H1 (cell line): ENCODE results near the gene GARS1. TPM values are rescaled to one million over a fixed set of nuclear protein-coding genes. Genes with fewer than 3 reads are reported as not detected.

ENCODE experiments used
- CTCF ChIA-PET: fragments of 300-600 bp; sonication (Branson Sonifier 250); formaldehyde crosslinking; loops from one replicate; lab custom pipeline; 2021; ENCODE audit not compliant: partially characterized antibody; lab: Charles Lee
- POLR2A ChIA-PET: fragments of 300-600 bp; sonication (Branson Sonifier 250); formaldehyde crosslinking; loops from one replicate; lab custom pipeline; 2021; ENCODE audit warnings: inconsistent platforms; ENCODE audit not compliant: partially characterized antibody; lab: Charles Lee
- DNase-seq, 2 experiments: peaks; one replicate each; pipeline versions ENCODE4 v3.0.0 to v3.0.0-alpha.2; 2010 to 2022; ENCODE audit warnings: low spot score in 2 of 2, low read depth in 1 of 2, mixed read lengths in 1 of 2
- FAIRE-seq: peaks from 2 replicates; lab custom pipeline; 2011; peaks lifted over from hg19 to GRCh38; lab: Jason Lieb, UNC
- H2AFZ ChIP-seq: 2 replicates; pipeline ENCODE4 v1.8.1; 2012; ENCODE audit warnings: low read length, inconsistent platforms
- H2AK5ac ChIP-seq: 2 replicates; pipeline ENCODE4 v1.6.1; 2013; ENCODE audit warnings: low read depth, low read length
- H2BK120ac ChIP-seq: replicated peaks from 2 replicates; pipeline ENCODE3; 2013; ENCODE audit warnings: low read depth, low read length, inconsistent platforms
- H2BK12ac ChIP-seq: 2 replicates; pipeline ENCODE4 v1.6.1; 2013; ENCODE audit warnings: low read depth, low read length
- H2BK15ac ChIP-seq: 2 replicates; pipeline ENCODE4 v1.6.1; 2013; ENCODE audit warnings: low read length
- H2BK20ac ChIP-seq: 2 replicates; pipeline ENCODE4 v1.6.1; 2013; ENCODE audit warnings: low read length
- H2BK5ac ChIP-seq: 2 replicates; pipeline ENCODE4 v1.6.1; 2013; ENCODE audit warnings: low read depth, low read length
- H3K14ac ChIP-seq: 2 replicates; pipeline ENCODE4 v1.6.1; 2013; ENCODE audit warnings: inconsistent platforms; ENCODE audit not compliant: insufficient read length
- H3K18ac ChIP-seq: 2 replicates; pipeline ENCODE4 v1.6.1; 2013; ENCODE audit warnings: low read length; ENCODE audit errors: extremely low read depth
- H3K23ac ChIP-seq: 2 replicates; pipeline ENCODE4 v1.6.1; 2013; ENCODE audit warnings: inconsistent platforms; ENCODE audit not compliant: insufficient read length
- H3K23me2 ChIP-seq: 2 replicates; pipeline ENCODE4 v1.6.1; 2013; ENCODE audit warnings: low read depth, low read length
- H3K27ac ChIP-seq: 2 replicates; pipeline ENCODE4 v1.6.1; 2011; ENCODE audit warnings: low read depth, low read length, inconsistent platforms
- H3K27me3 ChIP-seq, 4 experiments: replicated peaks in 1 of 4; 1 replicate in 1 of 4; 2 replicates in 3 of 4; pipeline versions ENCODE4 v1.6.1 to v1.8.1; 2011 to 2013; ENCODE audit warnings: low read length in 3 of 4, mild to moderate bottlenecking in 3 of 4, inconsistent platforms in 2 of 4, mixed read lengths in 2 of 4, moderate library complexity in 1 of 4; ENCODE audit not compliant: control insufficient read depth in 3 of 4, insufficient read depth in 3 of 4; ENCODE audit errors: extremely low read depth in 1 of 4
- H3K36me3 ChIP-seq, 4 experiments: 2 replicates each; pipeline versions ENCODE4 v1.6.1 to v1.8.1; 2011 to 2013; ENCODE audit warnings: mild to moderate bottlenecking in 4 of 4, low read length in 3 of 4, moderate library complexity in 2 of 4, control low read depth in 1 of 4, inconsistent platforms in 1 of 4; ENCODE audit not compliant: insufficient read depth in 4 of 4, control insufficient read depth in 2 of 4
- H3K4ac ChIP-seq: replicated peaks from 2 replicates; pipeline ENCODE3; 2013; ENCODE audit warnings: low read length, low read depth, mixed read lengths, inconsistent platforms; ENCODE audit not compliant: insufficient read length
- H3K4me1 ChIP-seq, 4 experiments: replicated peaks in 1 of 4; 1 replicate in 1 of 4; 2 replicates in 3 of 4; pipeline versions ENCODE4 v1.6.1 to v1.8.1; 2011 to 2013; ENCODE audit warnings: low read length in 3 of 4, inconsistent platforms in 2 of 4, mixed read lengths in 1 of 4; ENCODE audit not compliant: insufficient read depth in 4 of 4, control insufficient read depth in 3 of 4
- H3K4me2 ChIP-seq, 2 experiments: 2 replicates each; pipeline versions ENCODE4 v1.6.1 to v1.8.1; 2011 to 2013; ENCODE audit warnings: low read depth in 2 of 2, low read length in 2 of 2, control low read depth in 1 of 2, inconsistent platforms in 1 of 2, mild to moderate bottlenecking in 1 of 2; ENCODE audit not compliant: insufficient read depth in 1 of 2
- H3K4me3 ChIP-seq, 4 experiments: fragments of 200-600, 300-600 bp in 1 of 4; sonication (generic), shearing (Covaris generic), sonication (Bioruptor Twin) in 1 of 4; 2 replicates each; pipeline versions ENCODE4 v1.5.1 to v1.8.1; 2011 to 2016; ENCODE audit warnings: low read length in 4 of 4, low read depth in 3 of 4, control low read depth in 2 of 4, inconsistent platforms in 2 of 4, mild to moderate bottlenecking in 2 of 4, mixed read lengths in 1 of 4, moderate library complexity in 1 of 4; ENCODE audit not compliant: insufficient read depth in 2 of 4; ENCODE audit errors: extremely low read depth in 1 of 4
- H3K56ac ChIP-seq: replicated peaks from 2 replicates; pipeline ENCODE3; 2013; ENCODE audit warnings: low read depth, mild to moderate bottlenecking, mixed read lengths, low read length, inconsistent platforms; ENCODE audit not compliant: insufficient read length
- H3K79me1 ChIP-seq: 2 replicates; pipeline ENCODE4 v1.6.1; 2013; ENCODE audit warnings: low read depth, low read length, control low read depth
- H3K79me2 ChIP-seq, 2 experiments: 2 replicates each; pipeline versions ENCODE4 v1.6.1 to v1.8.1; 2012 to 2013; ENCODE audit warnings: low read length in 2 of 2, mild to moderate bottlenecking in 2 of 2, inconsistent platforms in 1 of 2; ENCODE audit not compliant: insufficient read depth in 2 of 2, control insufficient read depth in 1 of 2
- H3K9ac ChIP-seq, 4 experiments: replicated peaks in 1 of 4; 1 replicate in 1 of 4; 2 replicates in 3 of 4; pipeline versions ENCODE4 v1.6.1 to v1.8.1; 2011 to 2013; ENCODE audit warnings: low read depth in 3 of 4, low read length in 3 of 4, control low read depth in 2 of 4, mild to moderate bottlenecking in 2 of 4, moderate library complexity in 2 of 4, inconsistent platforms in 1 of 4; ENCODE audit errors: extremely low read depth in 1 of 4
- H3K9me3 ChIP-seq, 2 experiments: 2 replicates each; pipeline versions ENCODE4 v1.6.1 to v1.8.1; 2012 to 2013; ENCODE audit warnings: mild to moderate bottlenecking in 2 of 2, moderate library complexity in 2 of 2, control low read depth in 1 of 2, inconsistent platforms in 1 of 2, low read depth in 1 of 2, low read length in 1 of 2, mixed read lengths in 1 of 2; ENCODE audit not compliant: insufficient read depth in 2 of 2
- H4K20me1 ChIP-seq, 2 experiments: replicated peaks in 1 of 2; 2 replicates each; pipeline versions ENCODE3 to v1.8.1; 2011 to 2013; ENCODE audit warnings: inconsistent platforms in 2 of 2, low read length in 2 of 2, mild to moderate bottlenecking in 1 of 2; ENCODE audit not compliant: insufficient read depth in 2 of 2, control insufficient read depth in 1 of 2
- H4K5ac ChIP-seq: 2 replicates; pipeline ENCODE4 v1.6.1; 2013; ENCODE audit warnings: low read length, low read depth, mixed read lengths, inconsistent platforms; ENCODE audit not compliant: insufficient read length
- H4K8ac ChIP-seq: 2 replicates; pipeline ENCODE4 v1.8.0; 2013; ENCODE audit warnings: mild to moderate bottlenecking, moderate library complexity, low read length, inconsistent platforms; ENCODE audit not compliant: insufficient read depth; ENCODE audit errors: extremely low read depth
- H4K91ac ChIP-seq: replicated peaks from 2 replicates; pipeline ENCODE3; 2013; ENCODE audit warnings: low read length, mixed read lengths, inconsistent platforms; ENCODE audit not compliant: insufficient read length
- ASH2L ChIP-seq: fragments of 200-600, 300-600 bp; sonication (generic); IDR thresholded peaks from one replicate; pipeline ENCODE4 v1.7.1; 2017; ENCODE audit warnings: low read length
- JUN ChIP-seq: IDR thresholded peaks from 2 replicates; pipeline ENCODE4 v1.6.1; 2011; ENCODE audit warnings: low read depth, mild to moderate bottlenecking, improper control_type of control experiment, low read length
- JUND ChIP-seq: IDR thresholded peaks from 2 replicates; pipeline ENCODE4 v1.6.1; 2011; ENCODE audit warnings: mild to moderate bottlenecking, improper control_type of control experiment, low read length
- KDM1A ChIP-seq: fragments of 200-600, 300-600 bp; sonication (generic); IDR thresholded peaks from 2 replicates; pipeline ENCODE4 v1.7.1; 2016; ENCODE audit warnings: mild to moderate bottlenecking, low read length, borderline replicate concordance
- KDM4A ChIP-seq: IDR thresholded peaks from one replicate; pipeline ENCODE4 v1.7.1; 2012; ENCODE audit warnings: low read depth, mild to moderate bottlenecking, moderate library complexity, low read length, inconsistent platforms; ENCODE audit not compliant: severe bottlenecking
- POLR2A ChIP-seq, 2 experiments: IDR thresholded peaks; 1 replicate in 1 of 2; 2 replicates in 1 of 2; pipeline ENCODE4 v1.6.1; 2011; ENCODE audit warnings: low read depth in 2 of 2, low read length in 2 of 2, mild to moderate bottlenecking in 2 of 2; ENCODE audit errors: control extremely low read depth in 1 of 2
- RXRA ChIP-seq: IDR thresholded peaks from 2 replicates; pipeline ENCODE4 v1.6.1; 2011; ENCODE audit warnings: low read depth, mild to moderate bottlenecking, low read length, moderate library complexity; ENCODE audit not compliant: insufficient read depth
- SIN3A ChIP-seq, 2 experiments: IDR thresholded peaks in 1 of 2; conservative IDR thresholded peaks in 1 of 2; 2 replicates each; pipeline ENCODE4 v1.6.1; 2011 to 2012; ENCODE audit warnings: low read length in 2 of 2, improper control_type of control experiment in 1 of 2, low read depth in 1 of 2, mild to moderate bottlenecking in 1 of 2
- SP2 ChIP-seq: IDR thresholded peaks from 2 replicates; pipeline ENCODE4 v1.6.1; 2012; ENCODE audit warnings: mild to moderate bottlenecking, low read length, inconsistent platforms
- SUZ12 ChIP-seq: fragments of 200-600 bp; sonication (generic); IDR thresholded peaks from 2 replicates; pipeline ENCODE4 v1.6.1; 2012; ENCODE audit warnings: mild to moderate bottlenecking, inconsistent platforms, low read length, moderate library complexity, mixed read lengths
- TBP ChIP-seq: IDR thresholded peaks from 2 replicates; pipeline ENCODE4 v1.6.1; 2011; ENCODE audit warnings: low read depth, low read length, improper control_type of control experiment
- WGBS, 2 experiments: shearing (Covaris generic) in 1 of 2; methylation state at CpG; one replicate each; pipeline versions ENCODE4 v1.1.6 to v1.1.7; 2013 to 2015; ENCODE audit warnings: low lambda C conversion rate in 2 of 2, mixed read lengths in 2 of 2, inconsistent platforms in 1 of 2, low coverage in 1 of 2, missing lambda C conversion rate in 1 of 2; ENCODE audit not compliant: insufficient replicate concordance in 2 of 2, insufficient coverage in 1 of 2, insufficient read length in 1 of 2; ENCODE audit errors: extremely low coverage in 1 of 2, missing lambda C conversion rate in 1 of 2; 5-methylcytosine and 5-hydroxymethylcytosine counted together
- polyA plus RNA-seq, 7 experiments: library from polyadenylated mRNA; depleted of rRNA in 3 of 7; stranded (reverse) in 5 of 7; unstranded in 2 of 7; fragments of >200 nt in 5 of 7; fragments of 200-250 nt in 2 of 7; gene quantifications; 1 replicate in 5 of 7; 2 replicates in 1 of 7; 4 replicates in 1 of 7; pipeline versions ENCODE4 v1.2.1 to v1.2.3, GENCODE V29; 2011 to 2013; ENCODE audit warnings: missing spikeins in 2 of 7, mixed read lengths in 2 of 7
- total RNA-seq: library from RNA; stranded (reverse); fragmentation: NEBNext Ultra II Directional; extraction: Animal tissue kit (Norgen Biotek cat#: 25700); gene quantifications from 2 replicates; pipeline ENCODE4 v1.2.1, GENCODE V29; 2021
- TF ChIP-seq, protein P1 (sequence below), 3 experiments: IDR thresholded peaks; 1 replicate in 2 of 3; 2 replicates in 1 of 3; pipeline versions ENCODE4 v1.5.1 to v1.6.1; 2011; ENCODE audit warnings: low read length in 3 of 3, mild to moderate bottlenecking in 3 of 3, inconsistent platforms in 2 of 3, low read depth in 1 of 3, moderate library complexity in 1 of 3; ENCODE audit not compliant: insufficient read depth in 1 of 3; ENCODE audit errors: control extremely low read depth in 1 of 3

The GARS1 gene
- total and polyA plus RNA-seq, 2 of the 8 experiments (the other 6 are each of a cell fraction or from before 2014, with no cell fraction given), result 270 to 476 TPM

- Histone ChIP-seq H3K4ac (no peak overlapping the region), H3K36me3 (peaks cover 9 to 96% (median 72%) of the 10 kb centered on the region in 4 experiments), H3K27ac (no peak overlapping the region), H3K56ac (no peak overlapping the region), H3K23ac (no peak overlapping the region), H3K9me3 (no peaks in the 10 kb centered on the region), H2BK15ac (no peak overlapping the region), H2BK20ac (no peak overlapping the region), H3K4me2 (no peak overlapping the region), H4K91ac (no peak overlapping the region), H2AFZ (no peak overlapping the region), H3K23me2 (no peaks in the 10 kb centered on the region), H3K4me3 (no peak overlapping the region), H2BK120ac (no peak overlapping the region), H3K14ac (no peak overlapping the region), H2AK5ac (no peak overlapping the region), H4K20me1 (peaks cover 2 to 7% of the 10 kb centered on the region in 2 experiments), H3K9ac (no peak overlapping the region), H3K27me3 (no peaks in the 10 kb centered on the region), H3K18ac (no peak overlapping the region), H3K4me1 (no peaks in the 10 kb centered on the region), H3K79me2 (no peaks in the 10 kb centered on the region; a peak in 1 of 4 replicates), H2BK12ac (no peak overlapping the region), H4K8ac (no peak overlapping the region), H3K79me1 (no peaks in the 10 kb centered on the region; the same call in 1 of the 2 replicates), H4K5ac (no peak overlapping the region), H2BK5ac (no peak overlapping the region)
- WGBS, 2 experiments, result 94 to 100% methylated on average over 1 to 4 of the region's 4 CpGs
- ChIA-PET CTCF (interaction anchor here (0.7 to 2.7 kb wide), 6 partner anchors 14 to 377 kb away, joined by 3 to 17 read pairs (median 3); no protein-coding TSS in a partner anchor), POLR2A (interaction anchor here (1.2 to 13.7 kb wide), 4 partner anchors 8 to 24 kb away, joined by 3 to 217 read pairs (median 56); no protein-coding TSS in a partner anchor)
- FAIRE-seq, result no peak
- no peak for DNase-seq
- no peak for TF ChIP-seq SIN3A (conservative IDR thresholded peaks at IDR 0.05 in 1 of 2, IDR thresholded peaks at IDR 0.05 in 1 of 2; ENCODE audit: low read depth in 1 of 2, low read length in 2 of 2)
- TF ChIP-seq RXRA, result no peak
- TF ChIP-seq POLR2A (IDR thresholded peaks at IDR 0.05; ENCODE audit: control extremely low read depth in 1 of 2, low read depth in 2 of 2, low read length in 2 of 2), result no peak
- TF ChIP-seq, protein P1, sequence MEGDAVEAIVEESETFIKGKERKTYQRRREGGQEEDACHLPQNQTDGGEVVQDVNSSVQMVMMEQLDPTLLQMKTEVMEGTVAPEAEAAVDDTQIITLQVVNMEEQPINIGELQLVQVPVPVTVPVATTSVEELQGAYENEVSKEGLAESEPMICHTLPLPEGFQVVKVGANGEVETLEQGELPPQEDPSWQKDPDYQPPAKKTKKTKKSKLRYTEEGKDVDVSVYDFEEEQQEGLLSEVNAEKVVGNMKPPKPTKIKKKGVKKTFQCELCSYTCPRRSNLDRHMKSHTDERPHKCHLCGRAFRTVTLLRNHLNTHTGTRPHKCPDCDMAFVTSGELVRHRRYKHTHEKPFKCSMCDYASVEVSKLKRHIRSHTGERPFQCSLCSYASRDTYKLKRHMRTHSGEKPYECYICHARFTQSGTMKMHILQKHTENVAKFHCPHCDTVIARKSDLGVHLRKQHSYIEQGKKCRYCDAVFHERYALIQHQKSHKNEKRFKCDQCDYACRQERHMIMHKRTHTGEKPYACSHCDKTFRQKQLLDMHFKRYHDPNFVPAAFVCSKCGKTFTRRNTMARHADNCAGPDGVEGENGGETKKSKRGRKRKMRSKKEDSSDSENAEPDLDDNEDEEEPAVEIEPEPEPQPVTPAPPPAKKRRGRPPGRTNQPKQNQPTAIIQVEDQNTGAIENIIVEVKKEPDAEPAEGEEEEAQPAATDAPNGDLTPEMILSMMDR (IDR thresholded peaks at IDR 0.05; ENCODE audit: control extremely low read depth in 1 of 3, insufficient read depth in 1 of 3, low read depth in 1 of 3, low read length in 3 of 3), result no peak
- TF ChIP-seq JUN, result no peak
- TF ChIP-seq TBP, result no peak
- TF ChIP-seq JUND, result no peak
- TF ChIP-seq KDM4A, result no peak
- no peak for TF ChIP-seq SUZ12
- no peak for TF ChIP-seq ASH2L
- TF ChIP-seq KDM1A, result no peak
- TF ChIP-seq SP2, result no peak
Measured at GRCh38 chr7:30627026-30627425, 32.3 kb downstream of the GARS1 start.
